HepG2 (cell line): ENCODE measurements around the gene AHNAK. TPM values are rescaled to one million over a fixed set of nuclear protein-coding genes. Genes with fewer than 3 reads are reported as not detected.

Experiments used
- ATAC-seq: fragments of 200-7000 bp; cut with Tn5 transposase; 3 replicates; pipeline ENCODE4 v1.9.1; 2020; ENCODE audit warnings: mild to moderate bottlenecking, moderate library complexity
- BruUV-seq: library from RNA; stranded (reverse); fragments of 400-500 nt; replicated peaks from 2 replicates; lab custom pipeline; 2021; lab: Mats Ljungman, UMichigan
- CTCF ChIA-PET: fragments of 300-600 bp; formaldehyde crosslinking; extraction: SDS; loops from one replicate; lab custom pipeline; 2021; ENCODE audit warnings: low total read pairs, inconsistent platforms, low intra/inter-chr PET ratio; lab: Yijun Ruan, JAX
- POLR2A ChIA-PET: fragments of 350-600 bp; sonication (Branson Sonifier 250); formaldehyde crosslinking; loops from one replicate; lab custom pipeline; 2020; ENCODE audit warnings: antibody characterized with exemption, inconsistent platforms; lab: Yijun Ruan, JAX
- DNase-seq: peaks from one replicate; pipeline ENCODE4 v3.0.0-alpha.2; 2015; ENCODE audit warnings: low spot score
- FAIRE-seq: peaks from 3 replicates; lab custom pipeline; 2011; peaks lifted over from hg19 to GRCh38; lab: Jason Lieb, UNC
- H2AFZ ChIP-seq: one replicate; pipeline ENCODE4 v1.6.1; 2011; ENCODE audit warnings: low read length, inconsistent platforms
- H3K27ac ChIP-seq: fragments of 300-600 bp; 3 replicates; pipeline ENCODE4 v1.8.0; 2011; ENCODE audit warnings: mixed run types, mild to moderate bottlenecking, mixed read lengths, low read length, inconsistent platforms; ENCODE audit not compliant: insufficient read depth; ENCODE audit errors: extremely low read length
- H3K27me3 ChIP-seq, 2 experiments: fragments of 200-600 bp in 1 of 2; 2 replicates in 1 of 2; 3 replicates in 1 of 2; pipeline versions ENCODE4 v1.6.0 to v1.8.0; 2011; ENCODE audit warnings: low read length in 2 of 2, mild to moderate bottlenecking in 2 of 2, moderate library complexity in 2 of 2, inconsistent platforms in 1 of 2; ENCODE audit not compliant: insufficient read depth in 2 of 2, control insufficient read depth in 1 of 2
- H3K36me3 ChIP-seq, 2 experiments: fragments of 200-600 bp in 1 of 2; replicated peaks in 1 of 2; 2 replicates in 1 of 2; 3 replicates in 1 of 2; pipeline versions ENCODE4 v1.5.1 to v1.8.0; 2011; ENCODE audit warnings: low read length in 2 of 2, inconsistent platforms in 1 of 2; ENCODE audit not compliant: insufficient read depth in 2 of 2, control insufficient read depth in 1 of 2
- H3K4me1 ChIP-seq: 2 replicates; pipeline ENCODE4 v1.5.1; 2012; ENCODE audit warnings: low read length, inconsistent platforms; ENCODE audit not compliant: insufficient read depth
- H3K4me2 ChIP-seq: 2 replicates; pipeline ENCODE4 v1.6.0; 2011; ENCODE audit warnings: low read depth, low read length, inconsistent platforms
- H3K4me3 ChIP-seq, 3 experiments: fragments of 200-600 bp in 1 of 3; sonication (generic), shearing (Covaris generic) in 1 of 3; replicated peaks in 1 of 3; 2 replicates each; pipeline ENCODE4 v1.5.1; 2011 to 2016; ENCODE audit warnings: low read length in 3 of 3, inconsistent platforms in 2 of 3, low read depth in 2 of 3, mild to moderate bottlenecking in 2 of 3, control low read depth in 1 of 3, mixed read lengths in 1 of 3; ENCODE audit not compliant: insufficient read depth in 1 of 3
- H3K79me2 ChIP-seq: one replicate; pipeline ENCODE4 v1.6.1; 2011; ENCODE audit warnings: low read length, inconsistent platforms; ENCODE audit not compliant: insufficient read depth
- H3K9ac ChIP-seq: 2 replicates; pipeline ENCODE4 v1.6.0; 2011; ENCODE audit warnings: mild to moderate bottlenecking, low read depth, low read length, inconsistent platforms; ENCODE audit not compliant: insufficient read depth
- H3K9me3 ChIP-seq: 2 replicates; pipeline ENCODE4 v1.5.1; 2012; ENCODE audit warnings: mild to moderate bottlenecking, low read length
- H4K20me1 ChIP-seq: 2 replicates; pipeline ENCODE4 v1.6.0; 2011; ENCODE audit warnings: inconsistent platforms, mild to moderate bottlenecking, low read length, moderate library complexity; ENCODE audit not compliant: insufficient read depth
- ARNT2 ChIP-seq: sonication (generic); formaldehyde crosslinking; IDR thresholded peaks from 2 replicates; pipeline ENCODE4 v1.8.0; 2022; ENCODE audit warnings: mild to moderate bottlenecking, low read depth, missing genetic modification reagents, moderate library complexity
- EEA1 ChIP-seq: sonication (generic); formaldehyde crosslinking; IDR thresholded peaks from 2 replicates; pipeline ENCODE4 v1.5.1; 2020; ENCODE audit warnings: mild to moderate bottlenecking, missing genetic modification reagents, borderline replicate concordance
- EP300 ChIP-seq, 3 experiments: sonication (generic) in 1 of 3; formaldehyde crosslinking in 1 of 3; IDR thresholded peaks; 2 replicates each; pipeline versions ENCODE4 v1.5.1 to v1.6.1; 2011 to 2020; ENCODE audit warnings: low read depth in 2 of 3, low read length in 2 of 3, borderline replicate concordance in 1 of 3, improper control_type of control experiment in 1 of 3, mild to moderate bottlenecking in 1 of 3, missing genetic modification reagents in 1 of 3, moderate library complexity in 1 of 3
- IKZF4 ChIP-seq: sonication (generic); formaldehyde crosslinking; IDR thresholded peaks from 2 replicates; pipeline ENCODE4 v1.5.1; 2020; ENCODE audit warnings: borderline replicate concordance, mild to moderate bottlenecking, low read depth, missing genetic modification reagents; ENCODE audit errors: not compliant biosample characterization
- JUND ChIP-seq: sonication (generic); formaldehyde crosslinking; IDR thresholded peaks from 2 replicates; pipeline ENCODE4 v1.8.0; 2022; ENCODE audit warnings: mild to moderate bottlenecking, missing genetic modification reagents
- NR2F2 ChIP-seq: IDR thresholded peaks from 2 replicates; pipeline ENCODE4 v1.6.1; 2012; ENCODE audit warnings: low read depth, inconsistent platforms, borderline replicate concordance
- NRL ChIP-seq: sonication (generic); formaldehyde crosslinking; IDR thresholded peaks from 2 replicates; pipeline ENCODE4 v1.5.0; 2020; ENCODE audit warnings: missing genetic modification reagents, mild to moderate bottlenecking, moderate library complexity, borderline replicate concordance
- SMAD9 ChIP-seq: sonication (generic); formaldehyde crosslinking; IDR thresholded peaks from 2 replicates; pipeline ENCODE4 v1.5.1; 2020; ENCODE audit warnings: mild to moderate bottlenecking, missing genetic modification reagents
- ZNF253 ChIP-seq: sonication (generic); formaldehyde crosslinking; IDR thresholded peaks from 2 replicates; pipeline ENCODE4 v1.8.0; 2022; ENCODE audit warnings: mild to moderate bottlenecking, missing genetic modification reagents, borderline replicate concordance
- ZNF501 ChIP-seq: sonication (generic); formaldehyde crosslinking; IDR thresholded peaks from 2 replicates; pipeline ENCODE4 v1.5.1; 2020; ENCODE audit warnings: mild to moderate bottlenecking, moderate library complexity, missing genetic modification reagents
- WGBS: methylation state at CpG from one replicate; pipeline ENCODE4 v1.1.6; 2017; ENCODE audit warnings: low lambda C conversion rate; 5-methylcytosine and 5-hydroxymethylcytosine counted together
- in situ Hi-C: cut with HindIII; loops from 2 replicates; pipeline ENCODE4 v1.10.0; 2017; ENCODE audit warnings: low pct_unique_long_range_greater_than_20kb; ENCODE audit not compliant: extremely low pct_ligation_motif_present
- intact Hi-C: fragments of 100-400 bp; cut with micrococcal nuclease; formaldehyde crosslinking; loops from one replicate; pipeline ENCODE4 v1.10.0; 2022; ENCODE audit not compliant: unreplicated experiment
- polyA plus RNA-seq, 8 experiments: library from polyadenylated mRNA; depleted of rRNA in 3 of 8; stranded (reverse) in 7 of 8; unstranded in 1 of 8; fragments of >200 nt; fragmentation: Illumina TruSeq in 4 of 8; extraction: Trizol in 4 of 8; gene quantifications; 2 replicates each; pipeline versions ENCODE4 v1.2.1 to v1.2.3, GENCODE V29; 2011 to 2016; ENCODE audit warnings: low read depth in 4 of 8, missing spikeins in 1 of 8, mixed read lengths in 1 of 8; ENCODE audit not compliant: insufficient read depth in 1 of 8
- total RNA-seq, 5 experiments: library from RNA; depleted of rRNA; stranded (reverse); fragments of >200 nt; fragmentation: Illumina TruSeq; extraction: Trizol; gene quantifications; 2 replicates each; pipeline ENCODE4 v1.2.3, GENCODE V29; 2016; ENCODE audit warnings: low read depth in 1 of 5
- TF ChIP-seq, protein P1 (sequence below): sonication (generic); formaldehyde crosslinking; IDR thresholded peaks from 2 replicates; pipeline ENCODE4 v1.5.0; 2020; ENCODE audit warnings: mild to moderate bottlenecking, missing genetic modification reagents, moderate library complexity
- TF ChIP-seq, protein P2 (sequence below): sonication (generic); formaldehyde crosslinking; IDR thresholded peaks from 2 replicates; pipeline ENCODE4 v1.5.1; 2020; ENCODE audit warnings: mild to moderate bottlenecking, missing genetic modification reagents, borderline replicate concordance
- TF ChIP-seq, protein P3 (sequence below): sonication (generic); formaldehyde crosslinking; IDR thresholded peaks from 2 replicates; pipeline ENCODE4 v1.8.0; 2022; ENCODE audit warnings: mild to moderate bottlenecking, missing genetic modification reagents, moderate library complexity

Gene AHNAK
- total and polyA plus RNA-seq, 2 of the 13 experiments (the other 11 are each of a cell fraction or from before 2014, with no cell fraction given): 23.4 to 25.0 TPM

DNA sequence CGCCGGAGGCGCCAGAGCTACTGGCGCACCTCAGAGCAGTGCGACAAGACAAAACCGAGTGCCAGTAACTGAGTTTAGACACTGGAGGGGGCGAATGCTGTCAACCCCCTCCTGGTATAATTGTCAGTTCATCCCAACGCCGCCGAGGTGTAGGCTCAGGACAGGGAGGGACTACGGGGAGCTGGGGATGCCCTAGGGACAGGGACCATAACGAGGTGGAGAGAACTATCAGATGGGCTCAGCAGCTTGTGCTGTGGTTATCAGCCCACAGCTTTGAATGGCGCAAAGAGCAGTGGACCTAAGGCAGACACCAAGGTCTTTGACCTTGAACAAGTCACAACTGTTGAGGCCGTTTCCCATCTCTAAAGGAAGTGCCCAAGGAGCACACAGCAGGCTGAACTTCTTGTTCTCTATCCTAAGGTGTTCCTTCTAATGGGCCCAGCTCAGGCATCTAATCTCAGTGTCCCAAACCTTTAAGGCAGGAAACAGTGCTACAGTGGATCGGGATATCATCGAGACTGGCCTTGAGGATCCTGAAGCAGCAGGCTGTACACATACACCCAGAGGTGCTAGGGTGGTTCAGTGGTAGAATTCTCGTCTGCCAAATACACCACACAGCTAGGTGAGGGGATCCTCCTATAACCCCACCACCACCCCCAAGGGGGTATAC is 45.7 kb upstream of the AHNAK start:
- peak; percentile 38 for ATAC-seq
- in situ Hi-C loops: no loop called here
- FAIRE-seq: no peak
- H3K27me3 ChIP-seq: no peaks in the 10 kb centered on the region; a peak in 1 of 5 replicates
- BruUV-seq: TSS peak; percentile 100
- H3K9ac ChIP-seq: peak overlapping the region; percentile 60
- WGBS: 24% methylated on average over 9 of the region's 17 CpGs
- ChIA-PET POLR2A (interaction anchor here (0.7 to 4.4 kb wide), 56 partner anchors 9 to 800 kb away, joined by 3 to 160 read pairs (median 8); partner anchors contain the start of genes AHNAK, B3GAT3, C11orf98 and CSKMT), CTCF (interaction anchor here (3.1 kb wide), 1 partner anchor 20 kb away, joined by 14 read pairs; the partner anchor contains the start of genes EML3 and ROM1)
- H3K4me1 ChIP-seq: peaks cover 45% of the 10 kb centered on the region
- no peak for DNase-seq
- H3K4me3 ChIP-seq: peak overlapping the region; percentile 27 to 71 (median 58); a peak in 5 of 6 replicates
- H3K36me3 ChIP-seq: peaks cover 21 to 26% of the 10 kb centered on the region in 2 experiments
- H3K9me3 ChIP-seq: no peaks in the 10 kb centered on the region
- H3K27ac ChIP-seq: peak overlapping the region; percentile 62
- peaks cover 18% of the 10 kb centered on the region for H3K79me2 ChIP-seq
- H2AFZ ChIP-seq: no peak overlapping the region
- peak overlapping the region; percentile 86 for H3K4me2 ChIP-seq
- H4K20me1 ChIP-seq: no peaks in the 10 kb centered on the region
- intact Hi-C loops: loop anchor here (5.0 kb wide), 1 partner anchor 60 kb away; the partner anchor contains the start of gene INTS5
- TF ChIP-seq EEA1 (CRISPR knock-in tag): 0 out of 2 replicates have a peak, but pooled peaks have one; percentile 15
- peak; percentile 16 for TF ChIP-seq IKZF4 (CRISPR knock-in tag)
- TF ChIP-seq NR2F2: peak; percentile 7; the same call in 1 of the 2 replicates
- peak; percentile 57; the same call in 1 of the 2 replicates for TF ChIP-seq ZNF501
- no peak for TF ChIP-seq ARNT2 (CRISPR knock-in tag)
- TF ChIP-seq ZNF253 (CRISPR knock-in tag): 0 out of 2 replicates have a peak, but pooled peaks have one; percentile 30
- TF ChIP-seq SMAD9 (CRISPR knock-in tag): 0 out of 2 replicates have a peak, but pooled peaks have one; percentile 30
- TF ChIP-seq, protein P1, sequence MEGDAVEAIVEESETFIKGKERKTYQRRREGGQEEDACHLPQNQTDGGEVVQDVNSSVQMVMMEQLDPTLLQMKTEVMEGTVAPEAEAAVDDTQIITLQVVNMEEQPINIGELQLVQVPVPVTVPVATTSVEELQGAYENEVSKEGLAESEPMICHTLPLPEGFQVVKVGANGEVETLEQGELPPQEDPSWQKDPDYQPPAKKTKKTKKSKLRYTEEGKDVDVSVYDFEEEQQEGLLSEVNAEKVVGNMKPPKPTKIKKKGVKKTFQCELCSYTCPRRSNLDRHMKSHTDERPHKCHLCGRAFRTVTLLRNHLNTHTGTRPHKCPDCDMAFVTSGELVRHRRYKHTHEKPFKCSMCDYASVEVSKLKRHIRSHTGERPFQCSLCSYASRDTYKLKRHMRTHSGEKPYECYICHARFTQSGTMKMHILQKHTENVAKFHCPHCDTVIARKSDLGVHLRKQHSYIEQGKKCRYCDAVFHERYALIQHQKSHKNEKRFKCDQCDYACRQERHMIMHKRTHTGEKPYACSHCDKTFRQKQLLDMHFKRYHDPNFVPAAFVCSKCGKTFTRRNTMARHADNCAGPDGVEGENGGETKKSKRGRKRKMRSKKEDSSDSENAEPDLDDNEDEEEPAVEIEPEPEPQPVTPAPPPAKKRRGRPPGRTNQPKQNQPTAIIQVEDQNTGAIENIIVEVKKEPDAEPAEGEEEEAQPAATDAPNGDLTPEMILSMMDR (CRISPR knock-in tag): 0 out of 2 replicates have a peak, but pooled peaks have one; percentile 17
- TF ChIP-seq, protein P2, sequence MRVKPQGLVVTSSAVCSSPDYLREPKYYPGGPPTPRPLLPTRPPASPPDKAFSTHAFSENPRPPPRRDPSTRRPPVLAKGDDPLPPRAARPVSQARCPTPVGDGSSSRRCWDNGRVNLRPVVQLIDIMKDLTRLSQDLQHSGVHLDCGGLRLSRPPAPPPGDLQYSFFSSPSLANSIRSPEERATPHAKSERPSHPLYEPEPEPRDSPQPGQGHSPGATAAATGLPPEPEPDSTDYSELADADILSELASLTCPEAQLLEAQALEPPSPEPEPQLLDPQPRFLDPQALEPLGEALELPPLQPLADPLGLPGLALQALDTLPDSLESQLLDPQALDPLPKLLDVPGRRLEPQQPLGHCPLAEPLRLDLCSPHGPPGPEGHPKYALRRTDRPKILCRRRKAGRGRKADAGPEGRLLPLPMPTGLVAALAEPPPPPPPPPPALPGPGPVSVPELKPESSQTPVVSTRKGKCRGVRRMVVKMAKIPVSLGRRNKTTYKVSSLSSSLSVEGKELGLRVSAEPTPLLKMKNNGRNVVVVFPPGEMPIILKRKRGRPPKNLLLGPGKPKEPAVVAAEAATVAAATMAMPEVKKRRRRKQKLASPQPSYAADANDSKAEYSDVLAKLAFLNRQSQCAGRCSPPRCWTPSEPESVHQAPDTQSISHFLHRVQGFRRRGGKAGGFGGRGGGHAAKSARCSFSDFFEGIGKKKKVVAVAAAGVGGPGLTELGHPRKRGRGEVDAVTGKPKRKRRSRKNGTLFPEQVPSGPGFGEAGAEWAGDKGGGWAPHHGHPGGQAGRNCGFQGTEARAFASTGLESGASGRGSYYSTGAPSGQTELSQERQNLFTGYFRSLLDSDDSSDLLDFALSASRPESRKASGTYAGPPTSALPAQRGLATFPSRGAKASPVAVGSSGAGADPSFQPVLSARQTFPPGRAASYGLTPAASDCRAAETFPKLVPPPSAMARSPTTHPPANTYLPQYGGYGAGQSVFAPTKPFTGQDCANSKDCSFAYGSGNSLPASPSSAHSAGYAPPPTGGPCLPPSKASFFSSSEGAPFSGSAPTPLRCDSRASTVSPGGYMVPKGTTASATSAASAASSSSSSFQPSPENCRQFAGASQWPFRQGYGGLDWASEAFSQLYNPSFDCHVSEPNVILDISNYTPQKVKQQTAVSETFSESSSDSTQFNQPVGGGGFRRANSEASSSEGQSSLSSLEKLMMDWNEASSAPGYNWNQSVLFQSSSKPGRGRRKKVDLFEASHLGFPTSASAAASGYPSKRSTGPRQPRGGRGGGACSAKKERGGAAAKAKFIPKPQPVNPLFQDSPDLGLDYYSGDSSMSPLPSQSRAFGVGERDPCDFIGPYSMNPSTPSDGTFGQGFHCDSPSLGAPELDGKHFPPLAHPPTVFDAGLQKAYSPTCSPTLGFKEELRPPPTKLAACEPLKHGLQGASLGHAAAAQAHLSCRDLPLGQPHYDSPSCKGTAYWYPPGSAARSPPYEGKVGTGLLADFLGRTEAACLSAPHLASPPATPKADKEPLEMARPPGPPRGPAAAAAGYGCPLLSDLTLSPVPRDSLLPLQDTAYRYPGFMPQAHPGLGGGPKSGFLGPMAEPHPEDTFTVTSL (CRISPR knock-in tag): 0 out of 2 replicates have a peak, but pooled peaks have one; percentile 10
- no peak for TF ChIP-seq NRL (CRISPR knock-in tag)
- peak; percentile 16; the same call in 1 of the 2 replicates for TF ChIP-seq JUND (CRISPR knock-in tag)
- 0 out of 4 replicates have a peak, but pooled peaks of 1 of the 2 experiments have one; percentile 5 for TF ChIP-seq EP300 (IDR thresholded peaks at IDR 0.05; ENCODE audit: low read depth in 2 of 2, low read length in 2 of 2)
- no peak for TF ChIP-seq EP300 (CRISPR knock-in tag; IDR thresholded peaks at IDR 0.05; ENCODE audit: borderline replicate concordance)
- TF ChIP-seq, protein P3, sequence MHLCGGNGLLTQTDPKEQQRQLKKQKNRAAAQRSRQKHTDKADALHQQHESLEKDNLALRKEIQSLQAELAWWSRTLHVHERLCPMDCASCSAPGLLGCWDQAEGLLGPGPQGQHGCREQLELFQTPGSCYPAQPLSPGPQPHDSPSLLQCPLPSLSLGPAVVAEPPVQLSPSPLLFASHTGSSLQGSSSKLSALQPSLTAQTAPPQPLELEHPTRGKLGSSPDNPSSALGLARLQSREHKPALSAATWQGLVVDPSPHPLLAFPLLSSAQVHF (CRISPR knock-in tag): peak; percentile 56; the same call in 1 of the 2 replicates
